CD14-positive monocyte (primary cell): Measurements from ENCODE around the gene LTO1. TPM values are rescaled to one million over a fixed set of nuclear protein-coding genes. Genes with fewer than 3 reads are reported as not detected.
"Not testable (repeated sequence)": the region's sequence is repeated elsewhere in the genome, so short reads cannot be mapped to it uniquely, and the experiment has no call there.

Source experiments
- DNase-seq, 3 donors: peaks; one replicate each; pipeline ENCODE4 v3.0.0-alpha.2; 2011 to 2022
- H2AFZ ChIP-seq: 2 replicates; pipeline ENCODE4 v1.6.0; 2012; ENCODE audit warnings: mild to moderate bottlenecking, low read depth, low read length, inconsistent platforms; ENCODE audit not compliant: insufficient read depth, poor library complexity, severe bottlenecking
- H3K27ac ChIP-seq, 2 donors: 1 replicate in 1 of 2; 2 replicates in 1 of 2; pipeline ENCODE4 v1.5.1; 2012 to 2013; ENCODE audit warnings: low read length in 2 of 2, control low read depth in 1 of 2, inconsistent platforms in 1 of 2, low read depth in 1 of 2, mild to moderate bottlenecking in 1 of 2
- H3K27me3 ChIP-seq, 2 donors: one replicate each; pipeline versions ENCODE4 v1.6.0 to v1.6.1; 2011 to 2013; ENCODE audit warnings: low read length in 2 of 2; ENCODE audit not compliant: control insufficient read depth in 2 of 2, insufficient read depth in 2 of 2
- H3K36me3 ChIP-seq, 2 donors: replicated peaks in 1 of 2; 1 replicate in 1 of 2; 2 replicates in 1 of 2; pipeline versions ENCODE4 v1.5.1 to v1.6.1; 2012 to 2013; ENCODE audit warnings: low read length in 2 of 2, control low read depth in 1 of 2, inconsistent platforms in 1 of 2, mild to moderate bottlenecking in 1 of 2; ENCODE audit not compliant: insufficient read depth in 2 of 2, control insufficient read depth in 1 of 2
- H3K4me1 ChIP-seq, 2 donors: 1 replicate in 1 of 2; 2 replicates in 1 of 2; pipeline versions ENCODE4 v1.5.1 to v1.6.1; 2012 to 2013; ENCODE audit warnings: low read length in 2 of 2, control low read depth in 1 of 2, inconsistent platforms in 1 of 2, mild to moderate bottlenecking in 1 of 2, moderate library complexity in 1 of 2; ENCODE audit not compliant: insufficient read depth in 2 of 2, control insufficient read depth in 1 of 2
- H3K4me2 ChIP-seq: replicated peaks from 2 replicates; pipeline ENCODE3; 2012; ENCODE audit warnings: low read length, moderate library complexity, mild to moderate bottlenecking; ENCODE audit not compliant: poor library complexity, severe bottlenecking; ENCODE audit errors: extremely low read depth
- H3K4me3 ChIP-seq, 3 experiments: fragments of 200-600 bp in 1 of 3; sonication (generic) in 1 of 3; replicated peaks in 1 of 3; 1 replicate in 2 of 3; 2 replicates in 1 of 3; pipeline ENCODE4 v1.5.1; 2011 to 2013; ENCODE audit warnings: low read length in 3 of 3, mild to moderate bottlenecking in 3 of 3, control low read depth in 2 of 3, low read depth in 2 of 3, inconsistent platforms in 1 of 3, moderate library complexity in 1 of 3
- H3K79me2 ChIP-seq: 2 replicates; pipeline ENCODE4 v1.6.0; 2012; ENCODE audit warnings: mild to moderate bottlenecking, control low read depth, inconsistent platforms, low read length, moderate library complexity; ENCODE audit not compliant: insufficient read depth
- H3K9ac ChIP-seq: 2 replicates; pipeline ENCODE4 v1.6.0; 2017; ENCODE audit warnings: low read length, mild to moderate bottlenecking; ENCODE audit not compliant: insufficient read depth, poor library complexity, severe bottlenecking
- H3K9me3 ChIP-seq, 2 donors: replicated peaks in 1 of 2; 1 replicate in 1 of 2; 2 replicates in 1 of 2; pipeline versions ENCODE4 v1.5.1 to v1.6.1; 2012 to 2013; ENCODE audit warnings: low read length in 2 of 2, control low read depth in 1 of 2; ENCODE audit not compliant: control insufficient read depth in 1 of 2, insufficient read depth in 1 of 2
- H4K20me1 ChIP-seq: 2 replicates; pipeline ENCODE4 v1.6.0; 2012; ENCODE audit warnings: mild to moderate bottlenecking, low read length, control low read depth, moderate library complexity; ENCODE audit not compliant: insufficient read depth
- H3K27ac Mint-ChIP-seq, 7 donors: one replicate each; pipeline ENCODE4 v1.8.0; 2020; ENCODE audit warnings: mild to moderate bottlenecking in 7 of 7, mixed read lengths in 7 of 7, moderate library complexity in 6 of 7, inconsistent platforms in 2 of 7
- H3K27me3 Mint-ChIP-seq, 3 donors: one replicate each; pipeline ENCODE4 v1.8.0; 2021 to 2022; ENCODE audit warnings: low read depth in 3 of 3, mild to moderate bottlenecking in 3 of 3, mixed read lengths in 3 of 3, moderate library complexity in 3 of 3, inconsistent platforms in 1 of 3
- H3K36me3 Mint-ChIP-seq, 2 donors: one replicate each; pipeline ENCODE4 v1.8.0; 2020; ENCODE audit warnings: mixed read lengths in 2 of 2, inconsistent platforms in 1 of 2, mild to moderate bottlenecking in 1 of 2
- H3K4me1 Mint-ChIP-seq: one replicate; pipeline ENCODE4 v1.8.0; 2020; ENCODE audit warnings: mild to moderate bottlenecking, mixed read lengths
- H3K4me3 Mint-ChIP-seq, 2 donors: one replicate each; pipeline ENCODE4 v1.8.0; 2020; ENCODE audit warnings: mild to moderate bottlenecking in 2 of 2, mixed read lengths in 2 of 2, moderate library complexity in 1 of 2
- H3K9me3 Mint-ChIP-seq, 7 donors: one replicate each; pipeline ENCODE4 v1.8.0; 2020 to 2022; ENCODE audit warnings: mixed read lengths in 7 of 7, mild to moderate bottlenecking in 6 of 7, moderate library complexity in 6 of 7, inconsistent platforms in 2 of 7
- WGBS: methylation state at CpG from one replicate; pipeline ENCODE4 v1.1.5; 2013; ENCODE audit warnings: missing lambda C conversion rate; ENCODE audit not compliant: insufficient coverage; 5-methylcytosine and 5-hydroxymethylcytosine counted together
- intact Hi-C, 2 donors: fragments of 100-400 bp; cut with micrococcal nuclease; formaldehyde crosslinking; loops; one replicate each; pipeline versions ENCODE4 v1.15.0 to v1.15.1; 2023
- polyA plus RNA-seq, 3 donors: library from polyadenylated mRNA; depleted of rRNA in 1 of 3; unstranded in 2 of 3; stranded (reverse) in 1 of 3; fragments of 300-500 nt in 2 of 3; fragments of >200 nt in 1 of 3; fragmentation: Illumina TruSeq in 2 of 3; gene quantifications; 1 replicate in 2 of 3; 2 replicates in 1 of 3; pipeline ENCODE4 v1.2.3, GENCODE V29; 2012 to 2021
- TF ChIP-seq, protein P1 (sequence below): fragments of 200-600 bp; IDR thresholded peaks from one replicate; pipeline ENCODE4 v1.8.0; 2022; ENCODE audit warnings: antibody characterized with exemption, mild to moderate bottlenecking

LTO1 gene
- polyA plus RNA-seq, 3 donors: 3.9 to 27.1 (median 5.2) TPM

DNA sequence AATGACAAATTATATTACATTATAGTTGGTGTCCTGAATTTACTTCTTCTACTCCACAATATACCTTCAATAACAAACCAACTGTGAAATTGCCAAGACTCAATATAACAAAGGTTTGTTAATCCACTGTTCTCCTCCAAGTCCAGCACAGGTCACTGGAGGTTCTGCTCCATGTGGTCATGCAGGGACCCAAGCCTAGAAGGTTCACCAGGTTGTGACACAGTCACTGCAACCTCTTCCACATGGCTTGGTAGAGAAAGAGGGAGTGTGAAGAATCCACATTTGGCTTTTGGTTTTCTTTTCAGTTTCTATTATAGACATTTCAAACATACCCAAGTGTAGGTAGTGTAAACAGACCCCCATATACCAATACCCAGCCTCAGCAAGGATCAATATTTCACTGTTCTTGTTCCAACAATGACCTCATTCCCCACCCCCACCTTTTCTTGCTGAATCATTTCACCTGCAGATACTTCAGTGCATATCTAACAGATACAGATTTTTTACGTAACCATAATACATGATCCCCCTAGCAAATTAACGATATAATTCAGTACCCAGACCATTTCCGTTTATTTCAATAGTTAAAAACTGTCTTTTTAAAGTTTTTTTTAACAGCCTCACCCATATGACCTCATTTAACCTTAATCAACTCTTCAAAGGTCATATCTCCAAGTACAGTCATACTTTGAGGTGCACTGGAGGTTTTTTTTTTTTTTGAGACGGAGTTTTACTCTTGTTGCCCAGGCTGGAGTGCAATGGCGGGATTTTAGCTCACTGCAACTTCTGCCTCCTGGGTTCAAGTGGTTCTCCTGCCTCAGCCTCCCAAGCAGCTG, 14.5 kb upstream of the LTO1 start:
- H3K27ac ChIP-seq: no peak overlapping the region
- intact Hi-C loops: loop anchor here in 1 of 2 donors (10.0 kb wide), 1 partner anchor 505 kb away; no protein-coding TSS in a partner anchor
- peaks cover 4 to 21% of the 10 kb centered on the region in 2 donors for H3K27me3 ChIP-seq
- H3K4me1 ChIP-seq: peaks cover 3 to 4% of the 10 kb centered on the region in 2 donors
- no CpG with 5 or more reads among the region's 5 CpGs for WGBS
- H3K9ac ChIP-seq: no peak overlapping the region
- H3K4me2 ChIP-seq: no peak overlapping the region
- H4K20me1 ChIP-seq: no peaks in the 10 kb centered on the region
- Mint-ChIP-seq H3K4me3 (no peak overlapping the region), H3K27ac (no peak overlapping the region), H3K4me1 (peaks cover 8% of the 10 kb centered on the region), H3K27me3 (peaks cover 26 to 71% (median 38%) of the 10 kb centered on the region in 3 donors), H3K9me3 (peaks cover 4 to 19% (median 10%) of the 10 kb centered on the region in 7 donors), H3K36me3 (no peaks in the 10 kb centered on the region)
- no peak overlapping the region for H3K4me3 ChIP-seq
- H3K36me3 ChIP-seq: no peaks in the 10 kb centered on the region
- DNase-seq: no peak
- TF ChIP-seq, protein P1, sequence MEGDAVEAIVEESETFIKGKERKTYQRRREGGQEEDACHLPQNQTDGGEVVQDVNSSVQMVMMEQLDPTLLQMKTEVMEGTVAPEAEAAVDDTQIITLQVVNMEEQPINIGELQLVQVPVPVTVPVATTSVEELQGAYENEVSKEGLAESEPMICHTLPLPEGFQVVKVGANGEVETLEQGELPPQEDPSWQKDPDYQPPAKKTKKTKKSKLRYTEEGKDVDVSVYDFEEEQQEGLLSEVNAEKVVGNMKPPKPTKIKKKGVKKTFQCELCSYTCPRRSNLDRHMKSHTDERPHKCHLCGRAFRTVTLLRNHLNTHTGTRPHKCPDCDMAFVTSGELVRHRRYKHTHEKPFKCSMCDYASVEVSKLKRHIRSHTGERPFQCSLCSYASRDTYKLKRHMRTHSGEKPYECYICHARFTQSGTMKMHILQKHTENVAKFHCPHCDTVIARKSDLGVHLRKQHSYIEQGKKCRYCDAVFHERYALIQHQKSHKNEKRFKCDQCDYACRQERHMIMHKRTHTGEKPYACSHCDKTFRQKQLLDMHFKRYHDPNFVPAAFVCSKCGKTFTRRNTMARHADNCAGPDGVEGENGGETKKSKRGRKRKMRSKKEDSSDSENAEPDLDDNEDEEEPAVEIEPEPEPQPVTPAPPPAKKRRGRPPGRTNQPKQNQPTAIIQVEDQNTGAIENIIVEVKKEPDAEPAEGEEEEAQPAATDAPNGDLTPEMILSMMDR: no peak
- H2AFZ ChIP-seq: no peak overlapping the region
- H3K9me3 ChIP-seq: no peaks in the 10 kb centered on the region
- H3K79me2 ChIP-seq: no peaks in the 10 kb centered on the region

DNA sequence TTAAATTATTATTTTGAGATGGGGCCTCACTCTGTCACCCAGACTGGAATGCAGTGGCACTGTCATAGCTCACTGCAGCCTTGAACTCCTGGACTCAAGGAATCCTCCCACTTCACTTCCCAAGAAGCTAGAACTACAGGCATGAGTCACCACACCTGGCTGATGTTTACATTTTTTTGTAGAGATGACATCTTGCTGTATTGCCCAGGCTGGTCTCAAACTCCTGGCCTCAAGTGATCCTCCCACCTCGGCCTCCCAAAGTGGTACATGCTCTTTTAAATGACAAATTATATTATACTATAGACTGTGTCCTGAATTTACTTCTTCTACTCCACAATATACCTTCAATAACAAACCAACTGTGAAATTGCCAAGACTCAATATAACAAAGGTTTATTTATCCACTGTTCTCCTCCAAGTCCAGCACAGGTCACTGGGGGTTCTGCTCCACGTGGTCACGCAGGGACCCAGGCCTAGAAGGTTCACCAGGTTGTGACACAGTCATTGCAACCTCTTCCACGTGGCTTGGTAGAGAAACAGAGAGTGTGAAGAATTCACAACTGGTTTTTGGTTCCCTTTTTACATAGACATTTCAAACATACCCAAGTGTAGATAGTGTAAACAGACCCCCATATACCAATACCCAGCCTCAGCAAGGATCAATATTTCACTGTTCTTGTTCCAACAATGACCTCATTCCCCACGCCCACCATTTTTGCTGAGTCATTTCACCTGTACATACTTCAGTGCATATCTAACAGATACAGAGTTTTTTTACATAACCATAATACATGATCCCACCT, 13.0 kb upstream of the LTO1 start:
- H3K79me2 ChIP-seq, H3K4me2 ChIP-seq: not testable (repeated sequence)
- H3K27me3 Mint-ChIP-seq: peaks cover 27 to 72% (median 37%) of the 10 kb centered on the region in 3 donors

More for the DNA sequence above, 13.0 kb upstream of the LTO1 start:
- not testable (repeated sequence) for H3K27ac ChIP-seq, H3K36me3 ChIP-seq, H3K27ac Mint-ChIP-seq, H3K9ac ChIP-seq, H3K9me3 ChIP-seq, H3K36me3 Mint-ChIP-seq, H2AFZ ChIP-seq, H4K20me1 ChIP-seq, DNase-seq, H3K4me1 ChIP-seq, H3K4me3 ChIP-seq, H3K4me3 Mint-ChIP-seq, H3K4me1 Mint-ChIP-seq
- peaks cover 4 to 21% of the 10 kb centered on the region in 2 donors for H3K27me3 ChIP-seq
- intact Hi-C loops: loop anchor here in 1 of 2 donors (10.0 kb wide), 1 partner anchor 507 kb away; no protein-coding TSS in a partner anchor
- H3K9me3 Mint-ChIP-seq: peaks cover 4 to 19% (median 10%) of the 10 kb centered on the region in 7 donors
- 11% methylated on average over 1 of the region's 5 CpGs for WGBS
